BLaER1 treated with 17β-estradiol and CSF1 and Interleukin-3, amounts not matched to agents 10 nM and 100 nM (cell line): ENCODE results near the gene ITM2B.
"Not testable (repeated sequence)": the region's sequence is repeated elsewhere in the genome, so short reads cannot be mapped to it uniquely, and the experiment has no call there.

ENCODE experiments used
- H3K27ac ChIP-seq, 11 experiments: shearing (Covaris generic); formaldehyde crosslinking; 2 replicates each; pipeline ENCODE4 v1.8.1; 2022
- H3K27me3 ChIP-seq, 11 experiments: shearing (Covaris generic); formaldehyde crosslinking; 2 replicates each; pipeline ENCODE4 v1.8.1; 2022
- H3K36me3 ChIP-seq, 11 experiments: shearing (Covaris generic); formaldehyde crosslinking; 2 replicates each; pipeline ENCODE4 v1.8.1; 2022
- H3K4me1 ChIP-seq, 10 experiments: shearing (Covaris generic); formaldehyde crosslinking; 2 replicates each; pipeline ENCODE4 v1.8.1; 2022
- H3K4me2 ChIP-seq, 11 experiments: shearing (Covaris generic); formaldehyde crosslinking; 2 replicates each; pipeline ENCODE4 v1.8.1; 2022
- H3K4me3 ChIP-seq, 10 experiments: shearing (Covaris generic); formaldehyde crosslinking; 2 replicates each; pipeline ENCODE4 v1.8.1; 2022
- H3K9ac ChIP-seq, 11 experiments: shearing (Covaris generic); formaldehyde crosslinking; 2 replicates each; pipeline ENCODE4 v1.8.1; 2022
- H3K9me3 ChIP-seq, 11 experiments: shearing (Covaris generic); formaldehyde crosslinking; replicated peaks in 1 of 11; 2 replicates each; pipeline ENCODE4 v1.8.1; 2022
- H4K20me1 ChIP-seq, 11 experiments: shearing (Covaris generic); formaldehyde crosslinking; 2 replicates each; pipeline ENCODE4 v1.8.1; 2022
- Cebpa-rat ChIP-seq, 11 experiments: shearing (Covaris generic); IDR thresholded peaks; 2 replicates each; pipeline ENCODE4 v1.8.1; 2022

Gene ITM2B

DNA sequence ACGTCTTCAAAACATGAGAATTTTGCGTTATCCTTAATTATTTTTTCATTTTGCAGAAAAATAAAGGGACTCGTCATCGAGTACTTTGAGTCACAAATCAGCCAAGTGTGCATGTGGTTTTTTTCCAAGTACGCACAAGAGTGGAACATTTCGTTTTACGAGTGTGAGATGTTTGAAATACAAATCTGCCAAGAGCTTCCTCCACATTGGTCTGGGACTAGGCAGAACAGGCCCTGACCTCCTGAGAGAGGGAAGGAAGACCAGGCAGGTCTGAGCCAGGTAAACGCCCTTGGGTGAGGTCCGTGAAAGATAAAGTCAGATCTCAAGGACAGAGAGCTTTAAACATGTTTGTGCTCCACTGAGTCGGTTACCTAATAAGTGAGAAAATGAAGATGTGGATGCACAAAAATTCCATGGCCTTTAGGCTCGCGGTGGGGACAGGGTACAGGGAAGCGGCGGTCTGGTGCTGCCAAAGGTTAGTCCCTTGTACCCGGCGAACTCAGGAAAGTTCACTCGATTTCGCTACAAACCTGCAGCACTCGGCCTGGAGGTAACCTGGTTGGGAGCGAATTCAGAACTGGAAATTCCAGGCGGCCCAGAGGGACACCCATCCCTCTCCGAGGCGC lies 473 bp upstream of the ITM2B start:
- peak overlapping the region; percentile 28 to 100 (median 99); a peak in 19 of 22 replicates for H3K27ac ChIP-seq
- H4K20me1 ChIP-seq, result peaks cover 19 to 42% (median 25%) of the 10 kb centered on the region in 11 experiments; a peak in 20 of 22 replicates
- H3K4me3 ChIP-seq, result peak overlapping the region; percentile 83 to 98 (median 98)
- no peaks in the 10 kb centered on the region for H3K9me3 ChIP-seq
- peaks cover 0 to 4% (median 0%) of the 10 kb centered on the region in 11 experiments; a peak in 1 of 22 replicates for H3K27me3 ChIP-seq
- H3K36me3 ChIP-seq, result peaks cover 0 to 28% (median 5%) of the 10 kb centered on the region in 11 experiments; a peak in 6 of 22 replicates
- no peak for TF ChIP-seq Cebpa-rat (IDR thresholded peaks at IDR 0.05)
- H3K4me1 ChIP-seq, result peaks cover 25 to 39% (median 35%) of the 10 kb centered on the region in 10 experiments
- H3K9ac ChIP-seq, result peak overlapping the region; percentile 97 to 100 (median 99)
- H3K4me2 ChIP-seq, result peak overlapping the region; percentile 84 to 97 (median 88)

DNA sequence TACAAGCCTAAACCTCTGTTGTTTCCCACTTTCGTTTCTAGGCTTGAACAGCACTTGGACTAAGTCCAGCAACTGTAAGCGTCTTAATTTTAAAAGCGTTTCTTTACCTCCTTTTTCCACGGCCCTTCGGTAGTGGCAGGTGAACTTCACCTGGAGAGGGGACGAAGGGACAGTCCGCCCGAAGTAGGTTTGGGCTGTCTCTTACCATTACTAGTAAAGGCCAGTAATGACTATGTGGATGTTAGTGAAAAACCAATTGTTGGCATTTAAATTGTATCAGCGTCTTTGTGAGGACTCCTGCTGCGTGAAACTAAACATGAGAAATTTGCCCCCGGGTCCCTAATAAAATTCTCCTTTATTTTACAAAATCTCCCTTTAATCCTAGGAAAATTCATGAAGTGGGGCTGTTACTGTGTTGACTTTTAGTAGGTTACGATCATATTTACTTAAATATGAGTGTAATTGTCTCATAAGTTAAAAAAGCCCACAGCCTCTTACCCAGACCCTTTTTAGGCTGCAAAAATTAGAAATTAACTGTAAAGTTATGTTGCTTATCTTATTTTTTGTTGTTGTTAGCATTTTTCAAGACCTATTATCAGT lies 983 bp downstream of the ITM2B start:
- Histone ChIP-seq H3K36me3 (peaks cover under 1 to 37% (median 13%) of the 10 kb centered on the region in 11 experiments), H3K4me2 (peak overlapping the region; percentile 74 to 95 (median 86)), H3K4me1 (peaks cover 31 to 44% (median 39%) of the 10 kb centered on the region in 10 experiments), H3K9ac (peak overlapping the region; percentile 97 to 100 (median 99)), H4K20me1 (peaks cover 21 to 56% (median 29%) of the 10 kb centered on the region in 11 experiments; a peak in 20 of 22 replicates), H3K27me3 (peaks cover 0 to 4% (median 0%) of the 10 kb centered on the region in 11 experiments; a peak in 1 of 22 replicates), H3K4me3 (peak overlapping the region; percentile 83 to 98 (median 98)), H3K27ac (peak overlapping the region; percentile 96 to 100 (median 99)), H3K9me3 (peaks cover 0 to under 1% (median under 1%) of the 10 kb centered on the region in 11 experiments; a peak in 7 of 22 replicates)
- TF ChIP-seq Cebpa-rat (IDR thresholded peaks at IDR 0.05), result no peak

GRCh38 chr13:48234566-48235340 lies 1.7 kb downstream of the ITM2B start:
- Histone ChIP-seq H3K27ac (peak overlapping the region; percentile 96 to 100 (median 99); a peak in 21 of 22 replicates), H3K36me3 (peaks cover 8 to 44% (median 20%) of the 10 kb centered on the region in 11 experiments), H4K20me1 (peaks cover 22 to 64% (median 30%) of the 10 kb centered on the region in 11 experiments; a peak in 20 of 22 replicates), H3K4me2 (peak overlapping the region; percentile 74 to 95 (median 86)), H3K4me3 (peak overlapping the region; percentile 83 to 98 (median 98)), H3K9ac (peak overlapping the region; percentile 97 to 100 (median 99)), H3K9me3 (peaks cover 0 to 9% (median 8%) of the 10 kb centered on the region in 11 experiments; a peak in 11 of 22 replicates), H3K4me1 (peaks cover 33 to 51% (median 41%) of the 10 kb centered on the region in 10 experiments), H3K27me3 (peaks cover 0 to 4% (median 0%) of the 10 kb centered on the region in 11 experiments; a peak in 1 of 22 replicates)
- no peak for TF ChIP-seq Cebpa-rat (IDR thresholded peaks at IDR 0.05)

- peaks cover 22 to 72% (median 37%) of the 10 kb centered on the region in 11 experiments; a peak in 20 of 22 replicates for H4K20me1 ChIP-seq
- H3K4me1 ChIP-seq, result peaks cover 33 to 59% (median 41%) of the 10 kb centered on the region in 10 experiments
- H3K27ac ChIP-seq, result peak overlapping the region; percentile 96 to 100 (median 99)
- peak overlapping the region; percentile 97 to 100 (median 99) for H3K9ac ChIP-seq
- H3K4me3 ChIP-seq, result peak overlapping the region; percentile 83 to 98 (median 98)
- TF ChIP-seq Cebpa-rat (IDR thresholded peaks at IDR 0.05), result 0 out of 22 replicates have a peak, but pooled peaks of 1 of the 11 experiments have one; percentile 23
- peak overlapping the region; percentile 74 to 95 (median 86) for H3K4me2 ChIP-seq
- H3K9me3 ChIP-seq, result peaks cover 0 to 15% (median 9%) of the 10 kb centered on the region in 11 experiments; a peak in 11 of 22 replicates
- peaks cover 0 to 4% (median 0%) of the 10 kb centered on the region in 11 experiments; a peak in 1 of 22 replicates for H3K27me3 ChIP-seq
- H3K36me3 ChIP-seq, result peaks cover 16 to 52% (median 28%) of the 10 kb centered on the region in 11 experiments
Observed at GRCh38 chr13:48235341-48236135, 2.5 kb downstream of the ITM2B start.

GRCh38 chr13:48236528-48237353 lies 3.7 kb downstream of the ITM2B start:
- peaks cover 0 to 15% (median 9%) of the 10 kb centered on the region in 11 experiments; a peak in 11 of 22 replicates for H3K9me3 ChIP-seq
- H3K9ac ChIP-seq, result peak overlapping the region in 7 of 11 experiments; percentile 33 to 100 (median 99); a peak in 12 of 22 replicates
- H4K20me1 ChIP-seq, result peaks cover 30 to 84% (median 49%) of the 10 kb centered on the region in 11 experiments; a peak in 20 of 22 replicates
- peaks cover 0 to 4% (median 0%) of the 10 kb centered on the region in 11 experiments; a peak in 1 of 22 replicates for H3K27me3 ChIP-seq
- H3K36me3 ChIP-seq, result peaks cover 25 to 64% (median 39%) of the 10 kb centered on the region in 11 experiments
- peaks cover 33 to 71% (median 42%) of the 10 kb centered on the region in 10 experiments for H3K4me1 ChIP-seq
- TF ChIP-seq Cebpa-rat (IDR thresholded peaks at IDR 0.05), result peak in 3 of 11 experiments; percentile 10 to 43 (median 36); a peak in 2 of 22 replicates
- peak overlapping the region in 7 of 11 experiments; percentile 26 to 100 (median 99); a peak in 11 of 22 replicates for H3K27ac ChIP-seq
- H3K4me3 ChIP-seq, result peak overlapping the region in 5 of 10 experiments; percentile 83 to 98 (median 97); a peak in 8 of 20 replicates
- peak overlapping the region; percentile 74 to 95 (median 86) for H3K4me2 ChIP-seq

- Histone ChIP-seq H3K9me3 (peaks cover 0 to 15% (median 9%) of the 10 kb centered on the region in 11 experiments; a peak in 11 of 22 replicates), H3K4me2 (peak overlapping the region in 2 of 11 experiments; percentile 39 to 43; a peak in 3 of 22 replicates), H3K36me3 (peaks cover 34 to 91% (median 54%) of the 10 kb centered on the region in 11 experiments), H4K20me1 (peaks cover 37 to 100% (median 63%) of the 10 kb centered on the region in 11 experiments; a peak in 20 of 22 replicates), H3K4me1 (peaks cover 24 to 88% (median 35%) of the 10 kb centered on the region in 10 experiments)
- not testable (repeated sequence) for H3K4me3 ChIP-seq, H3K27ac ChIP-seq, H3K27me3 ChIP-seq, H3K9ac ChIP-seq
- 0 out of 22 replicates have a peak, but pooled peaks of 1 of the 11 experiments have one; percentile 15 for TF ChIP-seq Cebpa-rat (IDR thresholded peaks at IDR 0.05)
Observed at GRCh38 chr13:48239369-48239768, 6.4 kb downstream of the ITM2B start.
